MM.1S (cell line): Measurements from ENCODE around the gene ARAP3.

Experiments used
- DNase-seq: peaks from one replicate; pipeline ENCODE4 v3.0.0-alpha.2; 2015
- H2AFZ ChIP-seq: fragments of 300-600 bp; sonication (generic); 2 replicates; pipeline ENCODE4 v1.6.0; 2016; ENCODE audit warnings: antibody characterized with exemption, low read length
- H3F3A ChIP-seq: fragments of 300-600 bp; sonication (generic); 2 replicates; pipeline ENCODE4 v1.6.1; 2016; ENCODE audit warnings: mild to moderate bottlenecking, antibody characterized with exemption, low read length, moderate library complexity, mixed read lengths; ENCODE audit not compliant: insufficient read depth
- H3K27ac ChIP-seq: fragments of 300-600 bp; sonication (generic); 2 replicates; pipeline ENCODE4 v1.5.1; 2016; ENCODE audit warnings: mild to moderate bottlenecking, low read length
- H3K27me3 ChIP-seq: fragments of 300-600 bp; sonication (generic); replicated peaks from 2 replicates; pipeline ENCODE4 v1.6.0; 2016; ENCODE audit warnings: low read length; ENCODE audit not compliant: insufficient read depth
- H3K36me3 ChIP-seq: fragments of 300-600 bp; sonication (generic); replicated peaks from 2 replicates; pipeline ENCODE4 v1.6.1; 2016; ENCODE audit warnings: mild to moderate bottlenecking, low read length, mixed read lengths; ENCODE audit not compliant: insufficient read depth
- H3K4me1 ChIP-seq: fragments of 300-600 bp; sonication (generic); 2 replicates; pipeline ENCODE4 v1.6.1; 2016; ENCODE audit warnings: low read length, mixed read lengths
- H3K4me2 ChIP-seq: fragments of 300-600 bp; sonication (generic); 2 replicates; pipeline ENCODE4 v1.6.0; 2016; ENCODE audit warnings: low read depth, low read length
- H3K4me3 ChIP-seq: fragments of 300-600 bp; sonication (generic); 2 replicates; pipeline ENCODE4 v1.5.1; 2016; ENCODE audit warnings: low read length, mixed read lengths
- H3K79me2 ChIP-seq: fragments of 300-600 bp; sonication (generic); 2 replicates; pipeline ENCODE4 v1.6.1; 2016; ENCODE audit warnings: mixed run types, low read length, mixed read lengths
- H3K9ac ChIP-seq: fragments of 300-600 bp; sonication (generic); 2 replicates; pipeline ENCODE4 v1.6.1; 2016; ENCODE audit warnings: low read length, mixed read lengths
- H3K9me2 ChIP-seq: fragments of 300-600 bp; sonication (generic); replicated peaks from 2 replicates; pipeline ENCODE4 v1.6.1; 2016; ENCODE audit warnings: mild to moderate bottlenecking, low read length, mixed read lengths; ENCODE audit not compliant: insufficient read depth
- H3K9me3 ChIP-seq: fragments of 300-600 bp; sonication (generic); replicated peaks from 2 replicates; pipeline ENCODE4 v1.6.1; 2016; ENCODE audit warnings: mild to moderate bottlenecking, low read length, mixed read lengths; ENCODE audit not compliant: insufficient read depth
- H4K20me1 ChIP-seq: fragments of 300-600 bp; sonication (generic); 2 replicates; pipeline ENCODE4 v1.6.1; 2016; ENCODE audit warnings: mild to moderate bottlenecking, low read length, moderate library complexity, mixed read lengths; ENCODE audit not compliant: insufficient read depth
- CTCF ChIP-seq: fragments of 300-600 bp; sonication (generic); IDR thresholded peaks from 2 replicates; pipeline ENCODE4 v1.5.1; 2016; ENCODE audit warnings: antibody characterized with exemption, low read length, mixed read lengths
- EZH2 ChIP-seq: fragments of 300-600 bp; sonication (generic); optimal IDR thresholded peaks from 2 replicates; pipeline ENCODE3; 2017; ENCODE audit warnings: low read depth, mild to moderate bottlenecking, antibody characterized with exemption, low read length, mixed read lengths
- EZH2phosphoT487 ChIP-seq: fragments of 300-600 bp; sonication (generic); IDR thresholded peaks from 2 replicates; pipeline ENCODE4 v1.6.1; 2018; ENCODE audit warnings: antibody characterized with exemption, low read length

ARAP3 gene

DNA sequence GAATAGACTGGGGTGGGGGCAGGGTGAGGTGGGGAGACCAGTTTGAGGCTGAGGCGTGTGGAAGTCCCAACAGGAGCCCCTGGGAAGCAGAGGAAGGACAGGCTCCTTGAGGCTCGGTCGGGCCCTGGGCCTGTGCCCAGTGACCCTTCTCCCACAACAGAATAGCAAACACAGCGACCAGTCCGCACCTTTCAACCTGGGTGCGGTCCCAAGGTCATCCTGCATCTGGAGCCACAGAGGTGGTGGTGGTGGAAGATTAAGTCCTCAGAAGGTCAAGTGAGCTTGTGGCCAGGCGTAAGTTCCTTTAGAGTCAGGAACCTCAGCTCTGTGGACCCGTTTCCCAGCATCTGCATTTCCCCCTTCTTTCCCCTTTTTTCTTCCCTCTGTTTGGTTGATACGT lies 26.0 kb upstream of the ARAP3 start:
- Histone ChIP-seq H4K20me1 (no peaks in the 10 kb centered on the region), H3F3A (no peaks in the 10 kb centered on the region), H3K4me1 (no peaks in the 10 kb centered on the region), H2AFZ (no peak overlapping the region), H3K36me3 (no peaks in the 10 kb centered on the region), H3K4me2 (no peak overlapping the region), H3K27me3 (no peaks in the 10 kb centered on the region), H3K79me2 (no peaks in the 10 kb centered on the region), H3K9me2 (no peaks in the 10 kb centered on the region), H3K9me3 (no peaks in the 10 kb centered on the region), H3K27ac (no peak overlapping the region), H3K9ac (no peak overlapping the region), H3K4me3 (no peak overlapping the region)
- DNase-seq: no peak
- TF ChIP-seq CTCF (no peak), EZH2 (no peak), EZH2phosphoT487 (no peak)

GRCh38 chr5:141707510-141707909 lies 25.5 kb upstream of the ARAP3 start:
- TF ChIP-seq CTCF (no peak), EZH2 (no peak), EZH2phosphoT487 (no peak)
- Histone ChIP-seq H2AFZ (no peak overlapping the region), H3K27me3 (no peaks in the 10 kb centered on the region), H3F3A (no peaks in the 10 kb centered on the region), H3K27ac (no peak overlapping the region), H3K9me3 (no peaks in the 10 kb centered on the region), H3K9me2 (no peaks in the 10 kb centered on the region), H3K4me1 (0 out of 2 replicates have a peak, but pooled peaks cover 2% of the 10 kb centered on the region), H3K4me2 (no peak overlapping the region), H3K36me3 (no peaks in the 10 kb centered on the region), H4K20me1 (no peaks in the 10 kb centered on the region), H3K4me3 (no peak overlapping the region), H3K79me2 (no peaks in the 10 kb centered on the region), H3K9ac (no peak overlapping the region)
- DNase-seq: no peak

- Histone ChIP-seq H3K4me1 (peaks cover 12% of the 10 kb centered on the region), H3K79me2 (no peaks in the 10 kb centered on the region), H2AFZ (no peak overlapping the region), H3F3A (no peaks in the 10 kb centered on the region), H3K27me3 (no peaks in the 10 kb centered on the region), H3K4me2 (no peak overlapping the region), H3K36me3 (no peaks in the 10 kb centered on the region), H3K9me3 (no peaks in the 10 kb centered on the region), H4K20me1 (no peaks in the 10 kb centered on the region), H3K27ac (no peak overlapping the region), H3K9ac (no peak overlapping the region), H3K4me3 (no peak overlapping the region), H3K9me2 (no peaks in the 10 kb centered on the region)
- DNase-seq: no peak
- TF ChIP-seq CTCF (no peak), EZH2phosphoT487 (no peak), EZH2 (no peak)
These were observed 24.1 kb upstream of the ARAP3 start for GRCh38 chr5:141706121-141706520.
